Activated naive CD4-positive, alpha-beta T cell (primary cell): Measurements from ENCODE around the gene TRUB1.
"Not testable (repeated sequence)": the region's sequence is repeated elsewhere in the genome, so short reads cannot be mapped to it uniquely, and the experiment has no call there.

Experiments
- DNase-seq, 4 experiments: peaks; one replicate each; lab custom pipeline; 2025; lab: John Stamatoyannopoulos, UW

TRUB1 gene

DNA sequence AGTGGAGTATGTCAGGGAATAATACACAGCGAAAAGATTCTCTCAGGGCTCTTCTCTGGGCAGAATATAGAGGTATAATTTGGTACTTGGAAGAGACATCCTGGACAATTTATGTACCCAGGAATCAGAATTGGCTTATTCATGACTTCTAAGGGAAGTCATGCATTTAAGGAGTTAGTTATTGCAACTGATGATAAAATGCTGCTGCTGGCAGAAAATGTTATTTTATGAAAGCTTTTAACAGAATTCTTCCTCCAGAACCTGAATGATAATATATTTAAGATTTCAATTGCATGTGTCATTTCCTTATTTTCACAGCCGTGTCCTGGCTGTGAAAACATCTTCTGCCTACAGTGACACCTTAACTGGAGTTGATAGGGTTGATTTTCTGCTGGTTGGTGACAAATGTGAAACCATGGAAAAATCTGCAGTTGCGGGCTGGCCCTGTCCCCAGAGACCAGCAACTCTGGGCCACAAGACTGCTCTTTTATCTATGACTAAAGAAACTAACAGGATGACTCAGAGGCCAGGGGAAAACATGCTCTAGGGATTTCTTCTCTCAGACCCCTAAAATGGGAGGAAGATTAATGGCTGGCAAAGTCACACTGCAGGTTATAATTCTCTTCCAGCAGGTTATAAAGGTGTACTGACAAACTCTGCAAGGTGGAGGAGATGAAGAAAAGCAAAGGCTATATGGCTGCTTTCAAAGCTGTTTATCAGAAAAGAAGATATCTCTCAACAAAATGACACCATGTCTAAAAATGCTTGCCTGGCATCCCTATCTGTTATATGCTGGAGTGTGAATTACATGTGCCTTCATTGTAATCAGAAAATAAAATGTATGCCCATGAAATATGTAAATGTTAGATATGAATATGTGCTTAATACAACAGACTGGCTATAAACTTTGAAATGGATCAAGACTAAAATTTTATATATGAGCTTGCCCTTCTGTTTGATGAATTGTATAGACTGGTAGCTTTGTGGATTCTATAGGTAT lies 12.1 kb upstream of the TRUB1 start:
- no peak for DNase-seq

DNA sequence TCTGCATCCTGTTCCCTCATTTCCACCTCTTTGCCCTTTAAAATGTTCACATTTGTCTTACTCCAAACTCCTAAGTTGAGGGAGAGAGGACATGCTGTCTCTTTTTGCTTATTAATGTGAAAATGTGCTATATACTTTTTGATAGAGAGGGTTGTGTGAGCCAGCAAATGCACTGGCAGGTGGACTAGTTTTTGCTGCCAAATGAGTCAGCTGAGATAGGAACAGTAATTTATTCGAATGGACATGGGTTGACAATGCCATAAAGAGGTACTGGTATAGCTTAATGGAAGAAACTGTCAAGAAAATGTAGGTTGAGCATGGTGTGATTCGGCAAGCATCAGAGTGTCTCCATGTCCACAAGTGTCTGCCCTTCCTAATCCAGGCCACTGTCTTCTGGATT lies 9.2 kb upstream of the TRUB1 start:
- no peak for DNase-seq

DNA sequence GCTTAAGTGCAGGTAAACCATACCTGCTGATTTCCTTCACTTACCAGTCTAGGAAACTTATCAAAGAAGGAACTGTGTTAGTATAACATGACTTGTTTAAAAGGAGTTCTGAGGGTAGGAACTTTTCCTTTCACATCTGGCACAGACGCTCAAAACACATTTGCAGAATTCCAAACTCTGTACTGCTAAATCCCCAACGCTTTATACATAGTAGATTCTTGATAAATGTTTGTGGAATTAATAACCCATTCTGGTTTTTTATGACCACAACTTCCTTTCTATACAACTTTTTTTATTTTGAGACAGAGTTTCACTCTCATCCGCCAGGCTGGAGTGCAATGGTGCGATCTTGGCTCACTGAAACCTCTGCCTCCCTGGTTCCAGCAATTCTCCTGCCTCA lies 7.7 kb upstream of the TRUB1 start:
- no peak for DNase-seq

DNA sequence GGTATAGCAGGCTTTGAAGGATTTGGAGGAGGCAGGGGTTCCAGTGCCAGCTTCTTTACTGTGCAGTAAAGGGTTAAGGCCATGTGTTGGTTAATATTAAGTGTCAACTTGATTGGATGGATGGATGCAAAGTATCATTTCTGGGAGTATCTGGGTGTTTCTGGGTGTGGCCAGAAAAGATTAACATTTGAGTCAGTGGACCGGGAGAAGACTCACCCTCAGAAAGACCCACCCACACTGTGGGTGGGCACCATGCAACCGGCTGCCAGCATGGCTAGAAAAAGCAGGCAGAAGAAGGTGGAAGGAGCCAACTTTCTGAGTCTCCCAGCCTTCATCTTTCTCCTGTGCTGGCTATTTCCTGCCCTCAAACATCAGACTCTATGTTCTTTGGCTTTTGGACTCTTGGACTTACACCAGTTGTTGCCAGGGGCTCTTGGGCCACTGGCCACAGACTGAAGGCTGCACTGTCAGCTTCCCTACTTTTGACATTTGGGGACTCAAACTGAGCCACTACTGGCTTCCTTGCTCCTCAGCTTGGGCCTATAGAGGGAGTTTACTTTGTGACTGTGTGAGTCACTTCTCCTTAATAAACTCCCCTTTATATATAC lies 6.8 kb upstream of the TRUB1 start:
- DNase-seq = no peak

DNA sequence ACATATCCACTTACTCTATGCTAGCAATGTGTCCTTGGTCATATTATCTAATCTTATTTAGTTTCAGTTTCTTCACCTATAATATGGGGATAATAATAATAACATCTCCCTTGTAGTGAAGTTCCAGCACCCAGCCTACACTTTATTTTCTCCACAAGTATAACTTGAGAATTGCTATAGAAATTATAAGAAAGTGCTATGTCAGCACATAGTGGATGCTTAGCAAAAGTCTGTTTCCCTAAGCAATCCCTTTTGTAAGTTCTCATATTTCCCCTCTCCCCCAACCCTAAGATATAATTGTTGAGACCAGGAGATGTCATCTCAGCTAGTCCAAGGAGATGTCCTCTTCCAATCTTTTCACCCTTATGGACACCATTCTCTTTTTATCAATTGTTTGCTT lies 5.8 kb upstream of the TRUB1 start:
- no peak for DNase-seq

DNA sequence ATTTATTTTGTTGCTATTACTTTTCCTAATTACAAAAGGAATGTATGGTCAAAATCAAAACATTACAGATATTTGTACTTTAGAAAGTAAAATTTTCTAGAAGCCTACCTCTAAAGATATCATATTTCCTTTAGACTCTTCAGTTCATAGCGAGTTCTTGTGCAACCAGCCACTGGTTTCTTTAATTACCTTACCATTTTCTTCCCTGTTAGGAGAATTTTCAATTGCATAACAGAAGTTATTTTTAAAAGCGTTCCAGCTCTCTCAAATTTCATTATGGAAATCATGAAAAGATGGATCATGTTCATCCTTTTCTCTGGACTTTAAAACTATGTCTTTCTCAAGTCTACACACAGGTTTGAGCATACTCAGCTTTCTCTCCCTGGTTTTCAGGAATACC lies 5.0 kb upstream of the TRUB1 start:
- DNase-seq = no peak

DNA sequence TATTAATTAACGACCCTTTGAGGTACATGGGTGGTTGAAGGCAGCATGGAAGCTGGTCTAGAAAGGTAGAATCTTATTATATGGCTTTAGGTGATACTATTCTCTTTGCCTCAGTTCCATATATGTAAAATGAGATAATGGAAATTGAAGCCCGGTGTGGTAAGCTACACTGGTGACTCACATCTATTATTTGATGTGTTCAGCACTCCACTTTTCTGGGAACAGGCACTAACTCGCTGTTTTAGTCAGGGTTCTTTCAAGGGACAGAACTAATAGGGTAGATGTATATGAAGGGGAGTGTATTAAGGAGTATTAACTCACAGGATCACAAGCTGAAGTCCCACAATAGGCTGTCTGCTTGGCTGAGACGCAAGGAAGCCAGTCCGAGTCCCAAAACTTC lies 4.4 kb upstream of the TRUB1 start:
- no peak for DNase-seq

DNA sequence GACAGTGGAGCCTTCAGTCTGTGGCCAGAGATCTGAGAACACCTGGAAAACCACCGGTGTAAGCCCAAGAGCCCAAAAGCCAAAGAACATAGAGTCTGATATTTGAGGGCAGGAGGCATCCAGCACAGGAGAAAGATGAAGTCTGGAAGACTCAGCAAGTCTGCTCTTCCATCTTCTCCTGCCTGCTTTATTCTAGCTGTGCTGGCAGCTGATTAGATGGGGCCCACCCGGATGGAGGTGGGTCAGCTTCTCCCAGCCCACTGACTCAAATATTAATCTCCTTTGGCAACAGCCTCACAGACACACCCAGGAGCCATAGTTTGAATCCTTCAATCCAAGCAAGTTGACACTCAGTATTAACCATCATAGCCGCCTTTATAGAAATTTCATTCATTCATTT lies 4.0 kb upstream of the TRUB1 start:
- DNase-seq = not testable (repeated sequence)

DNA sequence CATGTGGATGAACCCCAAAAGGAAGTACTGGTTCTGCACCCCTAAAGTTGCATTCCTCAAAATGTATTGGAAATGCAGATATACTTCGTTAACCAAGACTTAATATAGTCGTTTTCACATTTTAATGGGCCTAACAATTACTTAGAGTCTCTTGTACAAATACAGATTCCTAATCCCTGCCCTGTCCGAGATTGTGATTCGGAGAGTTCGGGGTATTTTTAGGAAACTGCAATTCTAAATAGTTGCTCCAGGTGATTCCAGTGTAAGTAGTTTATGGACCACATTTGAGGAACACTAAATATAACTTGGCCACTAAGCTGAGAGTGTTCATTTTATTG lies 830 bp downstream of the TRUB1 start:
- no peak for DNase-seq

DNA sequence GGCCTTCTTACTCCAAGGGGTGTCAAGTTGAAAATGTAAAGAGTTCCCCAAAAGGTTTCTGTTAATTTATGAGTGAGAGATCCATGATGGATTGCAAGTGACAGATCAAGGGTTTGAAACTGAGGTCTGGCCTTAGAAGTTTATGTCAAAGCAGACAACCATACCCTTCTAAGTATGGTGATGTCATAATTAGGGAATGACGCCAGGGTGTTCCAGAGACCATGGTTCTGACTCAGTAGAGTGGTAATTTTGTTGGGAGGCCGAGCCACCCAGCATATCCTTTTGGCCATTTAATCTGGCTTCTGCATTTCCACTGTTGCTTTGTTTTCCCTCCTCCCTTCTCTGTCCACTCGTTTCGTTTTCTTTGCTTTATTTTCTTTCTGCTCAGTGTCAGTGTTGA lies 2.7 kb downstream of the TRUB1 start:
- DNase-seq = no peak

DNA sequence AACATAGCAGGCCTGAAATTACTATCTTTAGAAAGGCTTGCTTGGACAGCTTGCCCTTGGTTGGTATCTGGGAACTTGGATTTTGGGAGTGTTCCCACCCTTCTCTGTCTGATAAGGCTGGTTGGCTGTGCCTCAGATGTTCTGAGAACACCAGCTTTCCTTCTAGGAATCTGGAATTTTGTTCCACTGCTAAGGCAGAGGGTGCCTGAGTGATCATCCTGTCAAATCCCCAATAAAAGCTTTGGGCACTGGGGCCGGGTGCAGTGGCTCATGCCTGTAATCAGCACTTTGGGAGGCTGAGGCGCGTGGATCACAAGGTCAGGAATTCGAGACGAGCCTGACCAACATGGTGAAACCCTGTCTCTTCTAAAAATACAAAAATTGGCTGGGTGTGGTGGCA lies 5.0 kb downstream of the TRUB1 start:
- DNase-seq = no peak

DNA sequence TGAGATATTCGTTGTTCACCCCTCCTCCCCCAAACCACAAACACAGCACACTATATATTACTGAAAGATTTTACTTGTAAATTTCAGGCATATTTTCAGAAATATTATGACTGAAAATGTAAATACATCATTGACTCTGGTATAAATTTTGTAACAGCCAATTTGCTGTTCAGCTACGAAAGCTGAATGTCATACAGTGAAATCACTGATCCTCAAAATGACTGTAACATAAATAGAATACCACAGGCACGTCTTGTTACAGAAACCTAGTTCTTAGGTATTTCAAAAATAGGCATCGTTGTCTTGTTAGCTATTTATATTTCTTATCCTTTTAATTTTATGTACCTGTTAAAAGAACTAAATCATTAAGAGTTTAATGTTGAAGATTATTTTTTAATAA lies 15.1 kb downstream of the TRUB1 start:
- no peak for DNase-seq

DNA sequence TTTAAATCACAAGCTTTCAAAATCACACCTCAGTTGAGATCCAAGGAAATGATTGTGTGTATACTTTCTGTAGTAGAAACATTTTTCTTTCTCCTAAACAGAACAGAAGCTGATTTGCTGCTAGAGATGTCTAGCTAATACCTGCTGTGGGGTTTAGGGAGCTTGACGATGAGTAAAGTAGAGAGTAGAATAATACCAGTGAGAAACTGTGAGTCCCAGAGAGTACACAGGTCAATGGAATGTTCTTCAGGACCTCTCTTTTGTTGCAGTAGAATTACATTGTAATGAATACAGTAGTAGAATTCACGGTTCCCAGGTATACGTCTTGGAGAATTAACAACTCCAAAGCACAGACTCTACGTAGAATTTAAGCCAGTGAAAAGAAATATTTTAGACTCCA lies 18.0 kb downstream of the TRUB1 start:
- DNase-seq = no peak

DNA sequence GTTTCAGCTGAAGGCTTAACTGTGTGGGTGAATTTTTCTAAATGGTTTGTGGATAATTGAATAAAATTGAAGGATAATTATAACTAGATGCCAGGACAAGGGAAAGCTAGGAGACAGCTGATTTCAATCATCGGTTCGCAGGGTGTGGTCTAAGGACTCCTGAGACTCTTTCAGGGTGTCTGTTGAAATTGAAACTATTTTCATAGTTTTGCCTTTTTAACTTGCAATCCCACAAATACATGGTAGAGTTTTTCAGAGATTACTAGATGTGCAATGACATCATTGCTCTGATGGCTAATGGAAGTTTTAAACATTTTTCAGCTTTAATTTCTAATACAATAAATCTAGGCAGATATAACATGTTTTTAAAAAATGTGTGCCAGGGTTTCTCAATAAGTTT lies 18.5 kb downstream of the TRUB1 start:
- no peak for DNase-seq

DNA sequence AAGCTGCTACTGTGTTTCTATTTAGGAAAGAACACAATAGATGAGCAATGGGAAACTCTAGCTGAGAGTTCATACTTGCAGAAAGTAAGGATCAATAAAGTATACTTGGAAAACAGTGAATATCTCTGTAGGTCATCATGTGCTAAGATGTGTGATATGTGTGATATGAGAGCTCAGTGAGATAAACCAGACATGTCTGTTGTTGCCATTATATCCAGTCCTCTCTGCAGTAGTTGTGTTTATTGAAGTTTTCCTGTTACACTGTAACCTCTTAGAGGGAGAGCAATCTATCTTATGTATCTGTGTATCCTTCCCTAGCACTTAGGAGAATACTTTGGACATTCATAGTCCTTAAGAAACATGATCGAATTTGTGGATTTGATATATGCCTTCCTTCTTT lies 19.1 kb downstream of the TRUB1 start:
- no peak for DNase-seq

DNA sequence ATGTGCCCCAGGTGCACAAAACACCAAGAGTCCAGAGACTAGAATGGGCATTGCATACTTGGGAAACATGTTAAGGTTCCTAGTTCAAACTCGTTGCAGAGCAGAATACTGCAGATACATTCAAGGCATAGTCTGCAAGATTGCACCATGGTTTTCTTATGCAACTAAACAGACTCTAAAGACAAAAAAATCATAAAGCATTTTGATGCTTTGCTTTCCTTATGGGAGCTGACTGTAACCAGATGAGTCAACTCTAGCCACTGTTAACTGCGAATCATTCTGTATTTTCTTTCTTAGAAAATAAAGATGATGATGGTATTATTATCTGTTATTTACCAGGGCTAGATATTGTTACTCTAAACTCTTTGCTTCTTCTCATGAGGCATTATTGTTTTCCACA lies 19.7 kb downstream of the TRUB1 start:
- DNase-seq = no peak

DNA sequence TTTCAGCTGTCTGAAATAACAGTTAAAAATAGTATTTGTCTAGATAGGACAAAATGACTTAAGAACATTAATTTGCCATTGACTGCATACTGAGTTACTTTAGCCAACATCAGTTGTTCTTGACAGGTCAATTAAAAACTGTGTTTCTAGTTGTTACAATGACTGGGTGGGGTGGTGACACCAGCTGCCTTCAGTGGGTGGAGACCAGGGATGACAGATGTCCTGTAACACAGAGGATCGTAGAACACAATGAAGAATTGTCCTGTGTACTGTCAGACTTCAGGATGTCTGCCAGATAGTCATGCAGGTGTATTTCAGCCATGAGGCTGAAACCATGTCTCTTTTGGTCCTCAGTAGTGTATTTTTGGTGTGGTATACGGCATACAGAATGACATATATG lies 24.4 kb downstream of the TRUB1 start:
- DNase-seq = no peak

DNA sequence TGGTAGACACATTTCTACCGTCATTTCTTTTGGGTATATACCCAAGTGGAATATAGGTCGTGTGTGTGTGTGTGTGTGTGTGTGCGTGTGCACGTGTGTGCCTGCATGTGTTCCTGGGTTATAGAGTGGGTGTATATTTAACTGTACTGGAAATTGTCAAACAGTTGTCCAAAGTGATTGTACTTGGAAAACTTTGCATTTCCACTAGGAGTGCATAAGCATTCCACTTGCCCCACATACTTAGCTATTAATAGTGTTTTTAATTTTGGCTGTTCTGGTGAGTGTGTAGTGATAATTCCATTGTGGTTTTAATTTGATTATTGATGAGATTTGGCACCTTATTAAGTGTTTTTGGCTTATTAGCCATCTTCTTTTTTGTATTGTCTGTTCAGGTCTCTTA lies 25.9 kb downstream of the TRUB1 start:
- no peak for DNase-seq

DNA sequence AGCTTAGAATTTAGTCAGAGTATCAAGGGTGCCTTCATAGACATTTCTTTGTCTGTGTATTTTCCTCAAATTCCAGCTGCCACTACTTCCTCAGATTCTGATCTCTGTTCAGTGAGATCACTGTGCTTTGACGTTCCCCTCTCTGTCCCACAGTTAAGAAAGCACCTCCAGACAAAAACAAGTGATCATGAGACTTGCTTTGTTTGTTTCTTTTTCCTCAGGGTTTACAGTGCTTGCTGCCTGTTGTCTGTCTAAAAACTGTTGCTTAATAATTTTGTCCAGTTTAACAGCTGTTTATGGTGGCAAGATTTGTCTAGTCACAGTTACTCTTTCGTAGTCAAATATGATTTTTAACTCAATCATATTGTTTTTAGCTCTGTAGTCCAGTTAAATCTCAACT lies 29.1 kb downstream of the TRUB1 start:
- no peak for DNase-seq

DNA sequence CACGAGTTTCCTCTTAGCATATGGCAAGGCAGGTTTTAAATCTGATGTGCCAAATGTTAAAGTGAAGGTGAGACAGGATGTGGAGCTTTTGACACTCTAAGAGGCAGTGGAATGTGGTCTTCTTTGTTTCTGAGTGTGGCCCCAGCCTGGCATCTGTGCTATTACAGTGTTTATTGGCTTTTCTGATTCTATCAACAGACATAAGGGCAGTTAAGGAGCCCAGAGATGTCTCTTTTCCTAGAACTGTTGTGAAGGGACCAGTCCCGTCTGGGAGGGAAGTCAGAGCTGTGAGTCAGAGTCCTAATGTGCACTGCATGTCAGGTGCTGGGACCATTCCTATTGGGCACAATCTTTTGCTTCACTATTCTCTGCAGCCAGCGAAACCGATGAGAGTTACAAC lies 32.5 kb downstream of the TRUB1 start:
- no peak for DNase-seq

DNA sequence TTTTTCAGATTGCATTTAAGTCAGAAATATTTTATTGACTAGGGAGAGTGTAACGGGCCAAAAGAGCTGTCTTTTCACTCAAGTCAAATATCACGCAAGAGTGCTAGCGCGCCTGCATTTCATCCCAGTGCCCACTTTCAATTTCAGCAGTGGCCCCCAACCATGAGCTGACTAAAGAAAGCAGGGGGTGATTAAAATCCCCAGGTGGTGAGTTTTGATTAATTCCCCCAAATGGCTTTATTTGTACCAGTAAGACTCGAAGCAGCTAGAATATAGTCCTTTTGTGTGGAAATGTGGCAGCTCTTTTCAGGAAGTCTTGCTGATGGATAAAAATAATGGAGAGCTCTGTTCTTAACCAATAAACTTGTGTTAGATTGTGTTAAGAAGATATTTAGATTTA lies 35.3 kb downstream of the TRUB1 start:
- no peak for DNase-seq

DNA sequence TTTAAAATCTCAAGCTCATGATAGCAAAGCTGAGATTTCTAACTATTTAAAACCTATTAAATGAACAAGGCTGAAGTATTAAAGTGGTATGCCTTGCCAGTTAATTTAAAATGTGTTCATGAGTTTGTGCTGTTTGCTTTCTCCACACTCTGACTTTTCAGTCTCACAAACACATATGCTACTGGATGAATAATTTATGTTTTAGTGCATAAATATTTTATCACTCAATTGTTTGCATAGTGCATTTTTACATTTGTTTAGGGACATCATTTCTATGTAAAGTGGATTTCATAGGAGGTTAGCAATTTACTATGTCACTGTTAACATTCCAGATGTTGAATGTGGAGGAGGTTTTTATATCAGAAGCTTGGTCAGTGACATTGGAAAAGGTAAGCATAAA lies 36.0 kb downstream of the TRUB1 start:
- DNase-seq = no peak

DNA sequence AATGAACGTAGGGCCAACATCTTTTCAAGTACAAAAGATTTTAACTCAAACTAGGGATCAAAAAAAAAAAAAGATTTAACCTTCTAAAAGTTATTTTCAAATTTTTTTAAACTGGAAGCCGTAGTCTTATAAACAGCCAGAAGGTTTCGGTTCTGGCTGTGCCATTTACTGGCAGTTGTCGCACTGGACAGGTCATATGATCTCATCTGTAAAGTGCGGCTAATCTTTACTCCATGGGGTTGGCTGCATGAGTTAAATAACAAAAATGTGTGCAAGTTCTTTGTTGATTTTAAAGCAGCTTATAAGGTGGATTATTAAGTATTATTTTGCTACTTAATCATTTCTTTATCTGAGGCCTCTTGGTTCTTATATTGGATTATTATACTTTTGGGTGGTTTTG lies 36.6 kb downstream of the TRUB1 start:
- no peak for DNase-seq

DNA sequence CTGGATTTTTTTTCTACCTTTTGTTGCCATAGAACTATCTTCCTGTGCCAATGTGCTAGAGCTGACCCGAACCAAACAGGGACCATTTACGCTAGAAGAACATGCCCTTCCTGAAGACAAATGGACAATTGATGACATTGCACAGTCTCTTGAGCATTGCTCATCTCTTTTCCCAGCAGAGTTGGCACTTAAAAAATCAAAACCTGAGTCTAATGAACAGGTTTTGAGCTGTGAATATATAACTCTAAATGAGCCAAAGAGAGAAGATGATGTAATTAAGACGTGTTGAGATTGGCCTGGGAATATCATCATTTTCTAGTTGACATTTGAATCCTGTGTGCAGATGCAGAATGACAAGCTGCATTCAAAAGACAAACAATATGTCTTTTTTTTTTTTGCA lies 37.1 kb downstream of the TRUB1 start:
- DNase-seq = no peak
